Erythroblast (primary cell): ENCODE data around the gene SLC2A13.

Experiments used
- GATA1 ChIP-seq: IDR thresholded peaks from 2 replicates; pipeline ENCODE4 v1.6.1; 2011; ENCODE audit warnings: low read depth, mild to moderate bottlenecking, control low read depth, low read length, moderate library complexity
- POLR2A ChIP-seq: IDR thresholded peaks from 2 replicates; pipeline ENCODE4 v1.6.1; 2011; ENCODE audit warnings: mild to moderate bottlenecking, low read length

- no peak for TF ChIP-seq GATA1
- TF ChIP-seq POLR2A = no peak
These were observed 1.4 kb upstream of the SLC2A13 start for GRCh38 chr12:40107098-40107802.
